GM12878 (cell line): Measurements from ENCODE around the gene IFNA1. TPM values are rescaled to one million over a fixed set of nuclear protein-coding genes. Genes with fewer than 3 reads are reported as not detected.
A peak's percentile ranks its signal among the peaks of the same experiment; 100 is the strongest.
"Not testable (repeated sequence)": the region's sequence is repeated elsewhere in the genome, so short reads cannot be mapped to it uniquely, and the experiment has no call there.

ENCODE experiments used
- ATAC-seq: fragments of 200-7000 bp; cut with Tn5 transposase; 3 replicates; pipeline ENCODE4 v1.9.1; 2020; ENCODE audit warnings: mild to moderate bottlenecking, moderate library complexity
- BruUV-seq: library from RNA; stranded (reverse); fragments of 400-500 nt; replicated peaks from 2 replicates; lab custom pipeline; 2021; lab: Mats Ljungman, UMichigan
- CTCF ChIA-PET: fragments of 300-600 bp; sonication (Branson Sonifier 250); formaldehyde crosslinking; extraction: SDS; loops from one replicate; lab custom pipeline; 2021; ENCODE audit warnings: inconsistent platforms; lab: Yijun Ruan, JAX
- POLR2A ChIA-PET: fragments of 350-600 bp; formaldehyde crosslinking; extraction: SDS; loops from one replicate; lab custom pipeline; 2021; ENCODE audit warnings: inconsistent platforms; lab: Charles Lee
- RAD21 ChIA-PET: fragments of 300-600 bp; sonication (Branson Sonifier 250); formaldehyde crosslinking; loops from one replicate; lab custom pipeline; 2023; ENCODE audit warnings: antibody characterized with exemption; ENCODE audit not compliant: unreplicated experiment; lab: Charles Lee
- SMC1A ChIA-PET: fragments of 300-600 bp; sonication (Branson Sonifier 250); formaldehyde crosslinking; loops from one replicate; lab custom pipeline; 2023; ENCODE audit not compliant: unreplicated experiment, uncharacterized antibody; lab: Charles Lee
- DNase-seq: peaks from one replicate; pipeline ENCODE4 v3.0.0-alpha.2; 2011; ENCODE audit warnings: low read depth, low spot score
- FAIRE-seq: peaks from 3 replicates; lab custom pipeline; 2011; peaks lifted over from hg19 to GRCh38; lab: Jason Lieb, UNC
- H2AFZ ChIP-seq: 2 replicates; pipeline ENCODE4 v1.6.0; 2011; ENCODE audit warnings: low read depth, low read length, control low read depth; ENCODE audit not compliant: control insufficient read depth
- H3K27ac ChIP-seq: 2 replicates; pipeline ENCODE4 v1.5.1; 2011; ENCODE audit warnings: control low read depth; ENCODE audit not compliant: control insufficient read depth, insufficient read depth
- H3K27me3 ChIP-seq, 2 experiments: replicated peaks in 1 of 2; 2 replicates each; pipeline versions ENCODE4 v1.6.0 to v1.6.1; 2011; ENCODE audit warnings: low read length in 1 of 2; ENCODE audit not compliant: control insufficient read depth in 2 of 2, insufficient read depth in 2 of 2
- H3K36me3 ChIP-seq, 2 experiments: 2 replicates each; pipeline ENCODE4 v1.5.1; 2011; ENCODE audit warnings: low read length in 1 of 2; ENCODE audit not compliant: control insufficient read depth in 2 of 2, insufficient read depth in 2 of 2
- H3K4me1 ChIP-seq: 2 replicates; pipeline ENCODE4 v1.6.1; 2011; ENCODE audit warnings: mild to moderate bottlenecking, low read length, moderate library complexity, mixed read lengths; ENCODE audit not compliant: control insufficient read depth, insufficient read depth
- H3K4me2 ChIP-seq: 2 replicates; pipeline ENCODE4 v1.6.0; 2011; ENCODE audit warnings: control low read depth; ENCODE audit not compliant: control insufficient read depth, insufficient read depth
- H3K4me3 ChIP-seq: fragments of 200-600 bp; sonication (generic); 2 replicates; pipeline ENCODE4 v1.5.1; 2016
- H3K79me2 ChIP-seq: 2 replicates; pipeline ENCODE4 v1.6.0; 2011; ENCODE audit warnings: low read length; ENCODE audit not compliant: control insufficient read depth, insufficient read depth
- H3K9ac ChIP-seq: 2 replicates; pipeline ENCODE4 v1.8.0; 2011; ENCODE audit warnings: low read length, control low read depth, mixed read lengths; ENCODE audit not compliant: control insufficient read depth, insufficient read depth
- H3K9me3 ChIP-seq: replicated peaks from 3 replicates; pipeline ENCODE4 v1.5.1; 2011; ENCODE audit warnings: mild to moderate bottlenecking, low read length; ENCODE audit not compliant: control insufficient read depth, insufficient read depth
- H4K20me1 ChIP-seq: 2 replicates; pipeline ENCODE4 v1.6.0; 2011; ENCODE audit not compliant: control insufficient read depth, insufficient read depth
- ASH2L ChIP-seq: fragments of 300-600, 200-600 bp; sonication (generic); IDR thresholded peaks from 2 replicates; pipeline ENCODE4 v1.6.1; 2017; ENCODE audit warnings: low read depth, mild to moderate bottlenecking, borderline replicate concordance
- BHLHE40 ChIP-seq, 2 experiments: fragments of 450-650 bp in 1 of 2; IDR thresholded peaks; 2 replicates each; pipeline ENCODE4 v1.6.1; 2011 to 2017; ENCODE audit warnings: low read depth in 2 of 2, borderline replicate concordance in 1 of 2, improper control_type of control experiment in 1 of 2, low read length in 1 of 2, mild to moderate bottlenecking in 1 of 2
- CBX5 ChIP-seq: sonication (generic); IDR thresholded peaks from 2 replicates; pipeline ENCODE4 v1.6.1; 2016; ENCODE audit warnings: low read depth, moderate library complexity, mild to moderate bottlenecking, inconsistent platforms
- CREB1 ChIP-seq: IDR thresholded peaks from 2 replicates; pipeline ENCODE4 v1.6.1; 2012; ENCODE audit warnings: low read depth, mild to moderate bottlenecking, inconsistent platforms
- FOXK2 ChIP-seq: fragments of 450-650 bp; IDR thresholded peaks from 2 replicates; pipeline ENCODE4 v1.6.1; 2017; ENCODE audit warnings: mild to moderate bottlenecking, moderate library complexity
- HCFC1 ChIP-seq: fragments of 150-350 bp; IDR thresholded peaks from 2 replicates; pipeline ENCODE4 v1.6.1; 2014; ENCODE audit warnings: low read length
- JUNB ChIP-seq: IDR thresholded peaks from 2 replicates; pipeline ENCODE4 v1.6.1; 2016; ENCODE audit warnings: antibody characterized with exemption, mild to moderate bottlenecking
- MTA2 ChIP-seq: fragments of 450-650 bp; IDR thresholded peaks from 2 replicates; pipeline ENCODE4 v1.6.1; 2016; ENCODE audit warnings: low read depth, mild to moderate bottlenecking, moderate library complexity
- NFIC ChIP-seq: IDR thresholded peaks from 2 replicates; pipeline ENCODE4 v1.6.1; 2012; ENCODE audit warnings: low read depth, mild to moderate bottlenecking, inconsistent platforms, low read length, moderate library complexity
- POLR2AphosphoS5 ChIP-seq: IDR thresholded peaks from 2 replicates; pipeline ENCODE4 v1.6.1; 2011; ENCODE audit warnings: mild to moderate bottlenecking, low read length, inconsistent platforms
- RAD51 ChIP-seq: fragments of 450-650 bp; IDR thresholded peaks from 2 replicates; pipeline ENCODE4 v1.6.1; 2016; ENCODE audit warnings: moderate library complexity, mild to moderate bottlenecking, inconsistent platforms
- RFX5 ChIP-seq: IDR thresholded peaks from 2 replicates; pipeline ENCODE4 v1.6.1; 2011; ENCODE audit warnings: low read depth, low read length, improper control_type of control experiment
- RUNX3 ChIP-seq: IDR thresholded peaks from 2 replicates; pipeline ENCODE4 v1.6.1; 2012; ENCODE audit warnings: low read length, inconsistent platforms
- ZNF217 ChIP-seq: fragments of 450-650 bp; IDR thresholded peaks from 2 replicates; pipeline ENCODE4 v1.6.1; 2017; ENCODE audit warnings: antibody characterized with exemption, mild to moderate bottlenecking
- ZSCAN29 ChIP-seq: fragments of 450-650 bp; IDR thresholded peaks from 2 replicates; pipeline ENCODE4 v1.6.1; 2017; ENCODE audit warnings: mild to moderate bottlenecking, moderate library complexity
- WGBS: methylation state at CpG from one replicate; pipeline ENCODE4 v1.1.6; 2016; ENCODE audit warnings: low lambda C conversion rate; ENCODE audit not compliant: insufficient replicate concordance, insufficient coverage; ENCODE audit errors: missing lambda C conversion rate; 5-methylcytosine and 5-hydroxymethylcytosine counted together
- in situ Hi-C: fragments of 300-500 bp; cut with MboI; formaldehyde crosslinking; loops from 9 replicates; pipeline ENCODE4 v1.14.3; 2018; ENCODE audit warnings: mixed read lengths
- intact Hi-C: fragments of 100-400 bp; cut with micrococcal nuclease; formaldehyde crosslinking; loops from one replicate; pipeline ENCODE4 v1.14.2; 2022; ENCODE audit not compliant: unreplicated experiment
- polyA plus RNA-seq, 11 experiments: library from polyadenylated mRNA; depleted of rRNA in 4 of 11; unstranded in 6 of 11; stranded (reverse) in 5 of 11; fragments of >200 nt; fragmentation: Nextera tagmentation in 4 of 11; fragmentation: Illumina TruSeq in 1 of 11; extraction: Ambion mirVana in 4 of 11; extraction: Trizol in 1 of 11; gene quantifications; 1 replicate in 1 of 11; 2 replicates in 10 of 11; pipeline versions ENCODE4 v1.2.1 to v1.2.3, GENCODE V29; 2011 to 2016; ENCODE audit warnings: inconsistent platforms in 2 of 11, missing spikeins in 2 of 11, low read depth in 1 of 11
- total RNA-seq, 4 experiments: library from RNA; depleted of rRNA in 3 of 4; stranded (reverse); fragments of >200 nt in 3 of 4; fragmentation: Illumina TruSeq in 1 of 4; extraction: Trizol in 1 of 4; gene quantifications; 2 replicates each; pipeline versions ENCODE4 v1.2.1 to v1.2.3, GENCODE V29; 2013 to 2021
- TF ChIP-seq, protein P1 (sequence below): IDR thresholded peaks from 2 replicates; pipeline ENCODE4 v1.6.1; 2011; ENCODE audit warnings: borderline replicate concordance, low read depth, mild to moderate bottlenecking, moderate library complexity, mixed read lengths, low read length; ENCODE audit not compliant: insufficient read depth; ENCODE audit errors: extremely low read length

Gene IFNA1
- total and polyA plus RNA-seq, 10 of the 15 experiments (the other 5 are each of a cell fraction or from before 2014, with no cell fraction given): not detected

DNA sequence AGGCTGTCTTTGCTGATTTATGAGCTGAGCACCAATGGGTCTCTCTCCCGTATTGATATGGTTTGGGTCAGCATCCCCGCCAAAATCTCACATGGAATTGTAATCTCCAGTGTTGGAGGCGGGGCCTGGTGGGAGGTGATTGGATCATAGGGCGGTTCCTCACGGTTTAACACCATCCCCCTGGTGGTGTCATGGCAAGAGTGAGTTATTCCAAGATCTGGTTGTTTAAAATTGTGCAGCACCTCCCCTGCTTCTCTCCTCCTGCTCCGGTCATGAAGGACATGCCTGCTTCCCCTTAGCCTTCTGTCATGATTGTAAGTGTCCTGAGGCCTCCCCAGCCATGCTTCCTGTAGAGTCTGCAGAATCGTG, 5.2 kb upstream of the IFNA1 start:
- POLR2A ChIA-PET: interaction anchor here (0.5 kb wide), 1 partner anchor 8 kb away, joined by 3 read pairs; no protein-coding TSS in a partner anchor
- CTCF ChIA-PET: interaction anchor here (0.6 to 5.3 kb wide), 32 partner anchors 9 to 399 kb away, joined by 3 to 49 read pairs (median 5); partner anchors contain the start of genes IFNA8 and KLHL9
- H3K79me2 ChIP-seq, H3K9ac ChIP-seq, intact Hi-C loops, H3K36me3 ChIP-seq, H3K9me3 ChIP-seq, H3K4me3 ChIP-seq, in situ Hi-C loops, ATAC-seq, H3K4me1 ChIP-seq, H4K20me1 ChIP-seq, H2AFZ ChIP-seq, H3K27me3 ChIP-seq, H3K4me2 ChIP-seq, H3K27ac ChIP-seq, BruUV-seq, DNase-seq: not testable (repeated sequence)
- RAD21 ChIA-PET: interaction anchor here (1.0 to 1.6 kb wide), 10 partner anchors 19 to 240 kb away, joined by 3 to 14 read pairs (median 4); no protein-coding TSS in a partner anchor
- WGBS: 24% methylated on average over 7 of the region's 7 CpGs
- SMC1A ChIA-PET: interaction anchor here (0.9 to 4.2 kb wide), 13 partner anchors 9 to 182 kb away, joined by 3 to 24 read pairs (median 5); no protein-coding TSS in a partner anchor
- FAIRE-seq: peak; percentile 62

DNA sequence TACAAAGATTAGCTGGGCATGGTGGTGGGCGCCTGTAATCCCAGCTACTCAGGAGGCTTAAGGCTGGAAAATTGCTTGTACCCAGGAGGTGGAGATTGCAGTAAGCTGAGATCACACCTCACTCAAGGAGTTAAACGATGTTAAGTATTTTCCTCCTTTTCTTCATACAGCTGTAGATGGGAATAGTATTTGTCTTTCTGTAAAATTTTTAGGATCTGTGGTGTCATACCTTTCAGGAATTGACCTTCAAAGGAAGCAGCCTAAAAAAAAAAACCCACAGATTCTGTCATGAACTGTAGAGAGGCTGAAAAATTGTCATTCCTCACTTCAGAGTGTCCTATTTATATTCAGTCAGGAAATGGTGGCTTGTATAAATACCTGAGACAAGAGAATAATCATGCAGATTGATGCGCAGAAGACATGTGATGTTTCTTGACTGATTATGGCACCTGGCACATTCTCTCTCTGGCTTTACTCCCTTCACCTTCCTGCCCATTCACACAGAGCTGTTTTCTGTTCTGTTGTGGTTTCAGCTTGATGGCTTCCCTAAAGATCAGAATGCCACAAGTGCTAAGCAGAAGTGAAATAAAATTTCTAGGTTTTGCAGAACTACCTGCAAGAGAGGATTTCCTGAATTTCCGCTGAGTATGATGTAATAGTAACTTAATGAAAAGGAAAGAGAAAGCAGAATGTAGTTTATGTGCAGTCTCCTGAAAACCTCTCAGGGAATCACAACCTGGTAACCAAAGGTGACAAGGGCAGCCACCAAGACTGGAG, 3.8 kb downstream of the IFNA1 start:
- peak; percentile 69 for DNase-seq
- ATAC-seq: peak; percentile 92
- H3K9me3 ChIP-seq: no peaks in the 10 kb centered on the region
- H2AFZ ChIP-seq: no peak overlapping the region
- peaks cover 7% of the 10 kb centered on the region; the same call in 1 of the 2 replicates for H3K4me1 ChIP-seq
- no TSS peak for BruUV-seq
- H3K27ac ChIP-seq: no peak overlapping the region
- in situ Hi-C loops: no loop called here
- no peak overlapping the region for H3K4me3 ChIP-seq
- ChIA-PET SMC1A (interaction anchor here (0.9 to 1.7 kb wide), 7 partner anchors 9 to 188 kb away, joined by 3 to 9 read pairs (median 4); no protein-coding TSS in a partner anchor), RAD21 (interaction anchor here (1.0 to 2.0 kb wide), 5 partner anchors 11 to 126 kb away, joined by 3 to 6 read pairs (median 3); no protein-coding TSS in a partner anchor), CTCF (interaction anchor here (0.8 to 3.3 kb wide), 8 partner anchors 9 to 249 kb away, joined by 3 to 23 read pairs (median 4); no protein-coding TSS in a partner anchor), POLR2A (interaction anchor here (0.6 kb wide), 1 partner anchor 253 kb away, joined by 3 read pairs; no protein-coding TSS in a partner anchor)
- H3K4me2 ChIP-seq: peak overlapping the region; percentile 21
- FAIRE-seq: peak; percentile 82
- H3K27me3 ChIP-seq: no peaks in the 10 kb centered on the region; a peak in 1 of 4 replicates
- H3K9ac ChIP-seq: no peak overlapping the region
- H3K79me2 ChIP-seq: no peaks in the 10 kb centered on the region
- intact Hi-C loops: no loop called here
- H3K36me3 ChIP-seq: no peaks in the 10 kb centered on the region
- H4K20me1 ChIP-seq: no peaks in the 10 kb centered on the region
- 45% methylated on average over 4 of the region's 4 CpGs for WGBS
- TF ChIP-seq RUNX3 (peak; percentile 80), POLR2AphosphoS5 (no peak), MTA2 (peak; percentile 37; the same call in 1 of the 2 replicates), BHLHE40 (IDR thresholded peaks at IDR 0.05; ENCODE audit: borderline replicate concordance in 1 of 2, low read depth in 2 of 2, low read length in 1 of 2) (peak; percentile 12 to 16; a peak in 1 of 4 replicates), CBX5 (no peak), JUNB (no peak), ZSCAN29 (no peak), CREB1 (0 out of 2 replicates have a peak, but pooled peaks have one; percentile 47), NFIC (peak; percentile 36; the same call in 1 of the 2 replicates), RAD51 (no peak), ASH2L (no peak), FOXK2 (no peak), RFX5 (no peak), ZNF217 (no peak), HCFC1 (no peak)
- TF ChIP-seq, protein P1, sequence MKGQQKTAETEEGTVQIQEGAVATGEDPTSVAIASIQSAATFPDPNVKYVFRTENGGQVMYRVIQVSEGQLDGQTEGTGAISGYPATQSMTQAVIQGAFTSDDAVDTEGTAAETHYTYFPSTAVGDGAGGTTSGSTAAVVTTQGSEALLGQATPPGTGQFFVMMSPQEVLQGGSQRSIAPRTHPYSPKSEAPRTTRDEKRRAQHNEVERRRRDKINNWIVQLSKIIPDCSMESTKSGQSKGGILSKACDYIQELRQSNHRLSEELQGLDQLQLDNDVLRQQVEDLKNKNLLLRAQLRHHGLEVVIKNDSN: no peak
